ENCODE data around the gene EIF3M.
"Not testable (repeated sequence)": the region's sequence is repeated elsewhere in the genome, so short reads cannot be mapped to it uniquely, and the experiment has no call there.

The EIF3M gene

DNA sequence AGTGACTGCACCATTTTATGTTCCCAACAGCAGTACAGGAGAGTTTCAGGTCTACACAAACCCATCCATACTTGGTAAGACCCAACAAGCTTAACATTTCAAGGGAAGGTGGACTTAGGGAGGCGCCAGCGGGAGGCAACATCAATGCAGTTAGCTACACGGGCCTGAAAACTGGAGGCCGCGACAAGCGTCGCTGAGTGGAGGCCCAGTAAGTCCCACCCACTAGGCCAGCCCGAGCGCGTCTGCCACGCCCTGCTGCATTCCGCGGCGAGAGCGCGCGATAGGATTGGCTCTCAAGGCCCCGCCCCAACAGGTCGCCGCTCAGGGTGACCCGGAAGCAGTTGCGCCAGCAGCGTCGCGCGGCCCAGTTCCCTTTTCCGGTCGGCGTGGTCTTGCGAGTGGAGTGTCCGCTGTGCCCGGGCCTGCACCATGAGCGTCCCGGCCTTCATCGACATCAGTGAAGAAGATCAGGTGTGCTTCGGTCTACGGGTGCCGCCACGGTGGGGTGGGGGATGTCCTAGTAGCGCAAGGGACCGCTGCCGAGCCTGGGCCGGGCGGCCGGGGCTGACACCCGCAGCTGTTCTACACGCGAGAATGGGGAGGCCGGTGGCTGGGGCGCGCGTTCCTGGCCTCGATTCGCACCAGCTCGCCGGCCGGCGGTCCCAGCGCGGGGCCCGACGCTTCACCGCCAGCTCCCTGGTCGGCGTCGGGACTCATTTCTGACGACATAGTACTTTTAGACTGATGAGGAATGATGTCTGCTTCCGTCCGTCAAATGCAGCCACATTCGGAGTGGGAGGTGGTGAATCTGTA is at the start of gene EIF3M:
TSS of gene EIF3M (plus strand) at position 373 of the 813 bp plus-strand sequence. CDS start at position 430, 57 bp downstream.
- peak; percentile 96 for DNase-seq (ENCODE audit: low spot score)

DNA sequence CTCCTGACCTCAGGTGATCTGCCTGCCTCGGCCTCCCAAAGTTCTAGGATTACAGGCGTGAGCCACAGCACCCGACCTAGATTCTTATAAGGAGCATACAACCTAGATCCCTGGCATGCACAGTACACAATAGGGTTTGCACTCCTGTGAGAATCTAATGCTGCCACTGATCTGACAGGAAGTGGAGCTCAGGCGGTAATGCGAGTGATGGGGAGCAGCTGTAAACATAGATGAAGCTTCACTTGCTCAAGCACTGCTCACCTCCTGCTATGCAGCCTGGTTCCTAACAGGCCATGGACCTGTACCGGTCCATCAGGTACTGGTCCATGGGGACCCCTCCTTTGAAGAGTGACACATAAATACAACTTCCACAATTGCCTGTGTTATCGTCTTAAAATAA is 44.8 kb upstream of the EIF3M start:
- DNase-seq (ENCODE audit: low spot score) = no peak

DNA sequence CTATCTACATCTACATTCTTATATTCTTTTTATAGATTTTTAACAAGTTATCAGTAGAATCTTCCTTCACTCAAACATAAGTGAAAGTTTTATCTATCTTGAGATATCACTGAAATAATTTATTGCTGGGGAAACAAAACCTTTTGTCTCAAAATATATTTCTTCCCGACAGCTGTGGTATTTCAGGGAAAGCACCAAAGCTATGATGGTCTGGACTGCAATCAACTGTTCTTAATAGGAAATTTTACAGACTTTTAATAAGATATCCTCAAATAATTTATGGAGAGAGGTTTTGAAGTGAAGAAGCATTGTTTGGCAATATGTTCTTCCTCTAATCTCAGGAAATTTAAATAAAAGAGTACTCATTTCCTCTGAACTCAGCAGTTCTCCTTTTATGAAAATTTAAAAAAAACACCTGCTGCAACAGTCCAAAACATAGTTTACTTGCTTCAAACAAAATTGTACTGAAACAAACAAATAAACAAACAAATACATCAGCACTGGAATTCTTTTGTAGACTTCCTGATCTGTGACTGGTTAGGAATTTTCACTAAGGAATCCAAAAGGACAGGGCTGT is 33.9 kb upstream of the EIF3M start:
- DNase-seq (ENCODE audit: low spot score) = no peak

DNA sequence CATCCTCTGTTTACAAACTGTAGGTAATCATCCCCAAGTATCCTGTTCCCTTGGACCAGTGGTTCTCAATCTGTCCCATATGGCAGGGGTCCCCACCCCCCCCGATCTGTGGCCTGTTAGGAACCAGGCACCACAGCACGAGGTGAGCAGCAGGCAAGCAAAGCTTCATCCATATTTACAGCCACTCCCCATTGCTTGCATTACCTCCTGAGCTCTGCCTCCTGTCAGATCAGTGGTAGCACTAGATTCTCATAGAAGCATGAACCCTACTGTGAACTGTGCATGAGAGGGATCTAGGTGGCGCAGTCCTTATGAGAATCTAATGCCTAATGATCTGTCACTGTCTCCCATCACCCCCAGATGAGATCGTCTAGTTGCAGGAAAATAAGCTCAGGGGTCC is 33.4 kb upstream of the EIF3M start:
- DNase-seq (ENCODE audit: low spot score) = no peak

DNA sequence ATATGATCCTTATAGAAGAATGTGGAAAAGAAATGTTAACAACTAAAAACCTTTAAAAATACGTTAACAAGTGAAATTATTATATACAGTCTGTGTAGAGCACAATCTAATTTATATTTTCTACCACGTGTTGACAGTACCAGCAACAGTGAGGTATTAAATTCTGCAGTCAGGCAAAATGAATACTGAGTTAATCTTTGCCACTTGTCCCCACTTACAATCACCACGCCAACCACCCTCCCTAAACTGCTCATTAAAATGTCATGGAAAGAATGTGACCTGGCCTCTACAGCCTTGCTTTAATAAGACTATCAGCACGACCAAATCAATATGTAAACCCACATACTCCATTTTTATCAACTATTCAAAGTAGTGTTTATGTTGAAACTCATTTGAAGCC is 28.5 kb upstream of the EIF3M start:
- no peak for DNase-seq (ENCODE audit: low spot score)

DNA sequence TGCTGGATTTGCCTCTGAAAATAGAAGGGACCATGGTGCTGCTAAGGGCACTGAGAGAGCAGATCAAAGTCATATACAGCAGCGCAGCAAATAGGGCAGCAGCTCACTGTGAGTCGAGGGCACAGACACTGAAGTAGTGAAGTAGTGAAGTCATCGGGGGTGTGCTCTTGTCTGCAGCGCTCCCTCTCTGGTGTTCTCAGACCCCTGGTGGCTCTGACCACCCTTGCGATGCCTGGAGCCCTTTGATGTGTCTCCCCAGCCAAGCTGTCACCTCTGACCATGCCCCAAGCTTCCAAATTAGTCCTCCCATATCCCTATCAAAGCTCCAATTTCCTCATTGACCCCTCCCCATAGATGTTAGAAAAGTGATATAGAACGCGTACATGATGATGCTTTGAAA is 27.7 kb upstream of the EIF3M start:
- DNase-seq (ENCODE audit: low spot score) = no peak

DNA sequence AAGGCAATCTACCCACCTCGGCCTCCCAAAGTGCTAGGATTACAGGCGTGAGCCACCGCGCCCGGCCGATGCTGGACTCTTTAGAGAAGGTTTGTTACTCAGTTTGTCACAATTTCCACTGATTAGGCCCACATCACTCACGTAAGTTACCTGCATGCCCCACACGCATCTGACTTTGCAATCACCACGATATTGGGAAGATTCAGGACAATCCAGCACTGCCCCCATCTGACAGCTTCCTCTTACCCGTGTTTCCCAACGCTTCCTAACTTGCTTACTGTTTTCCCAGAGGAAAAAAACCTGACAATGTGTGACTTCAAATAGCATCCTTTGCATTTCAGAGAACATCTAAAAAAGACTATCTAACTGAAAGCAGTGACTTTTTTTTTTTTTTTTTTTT is 21.8 kb upstream of the EIF3M start:
- DNase-seq (ENCODE audit: low spot score) = no peak

DNA sequence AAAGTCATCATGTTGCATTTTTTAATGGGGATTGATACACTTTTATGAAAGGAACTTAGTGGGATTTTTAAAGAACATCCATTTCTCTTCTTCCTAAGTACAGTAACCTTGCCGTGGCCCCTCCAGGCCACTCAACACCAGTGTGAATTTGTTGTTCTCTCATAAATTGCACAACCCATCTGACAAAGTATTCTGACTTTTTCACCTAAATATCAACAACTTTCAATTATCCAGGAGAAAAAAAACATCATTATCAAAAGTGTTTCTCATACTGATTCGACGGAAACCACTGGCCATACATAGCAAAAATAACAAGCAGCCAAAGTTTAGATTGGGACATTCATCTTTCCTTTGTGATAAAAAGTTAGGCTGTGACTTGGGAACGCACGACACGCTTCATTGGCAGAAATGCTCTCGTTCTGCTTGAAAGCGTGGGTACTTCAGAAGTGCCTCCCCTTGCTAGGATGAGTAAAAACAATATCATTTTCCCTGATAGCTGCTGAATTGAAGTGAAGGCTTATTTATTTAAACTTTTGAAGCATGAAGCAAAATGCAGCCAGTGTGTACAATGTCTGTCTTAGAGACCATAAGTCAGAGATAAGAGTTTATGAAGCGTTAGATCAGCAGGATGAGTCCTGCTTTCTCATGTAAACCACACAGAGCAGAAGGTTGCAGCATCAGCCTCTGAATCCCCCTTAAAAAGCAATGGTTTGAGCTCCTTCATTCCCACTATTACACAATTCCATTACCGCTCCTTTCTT is 20.6 kb upstream of the EIF3M start:
- DNase-seq (ENCODE audit: low spot score) = no peak

DNA sequence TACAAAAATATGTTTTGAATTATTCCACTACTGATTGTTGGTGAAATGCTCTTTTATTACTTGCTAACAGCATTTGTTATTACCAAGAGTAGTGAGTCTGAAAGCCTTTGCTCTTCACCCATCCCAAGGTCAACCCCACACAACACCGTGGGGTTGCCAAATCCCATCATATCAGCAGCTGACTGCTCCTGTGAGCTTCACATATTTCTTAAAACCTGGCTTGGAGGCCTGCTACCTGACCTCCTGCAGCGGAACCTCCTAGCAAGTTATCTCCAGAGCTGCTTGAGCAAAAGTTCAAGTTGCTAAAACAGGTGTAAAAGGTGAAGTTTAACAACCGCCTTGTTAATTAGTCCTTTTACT is 20.1 kb upstream of the EIF3M start:
- no peak for DNase-seq (ENCODE audit: low spot score)

DNA sequence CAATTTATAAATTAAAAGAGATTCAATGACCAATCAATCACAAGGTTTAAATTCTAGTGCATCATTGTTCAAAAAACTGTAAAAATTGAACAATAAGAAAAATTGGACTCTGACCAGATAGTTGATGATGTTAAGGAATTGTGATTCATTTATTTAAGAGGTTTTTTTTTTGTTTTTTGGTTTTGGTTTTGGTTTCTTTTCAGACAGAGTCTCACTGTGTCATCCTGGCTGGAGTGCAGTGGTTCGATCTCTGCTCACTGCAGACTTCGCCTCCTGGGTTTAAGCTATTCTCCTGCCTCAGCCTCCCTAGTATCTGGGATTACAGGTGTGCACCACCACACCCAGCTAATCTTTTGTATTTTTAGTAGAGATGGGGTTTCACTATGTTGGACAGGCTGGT is 17.1 kb upstream of the EIF3M start:
- DNase-seq (ENCODE audit: low spot score) = no peak

DNA sequence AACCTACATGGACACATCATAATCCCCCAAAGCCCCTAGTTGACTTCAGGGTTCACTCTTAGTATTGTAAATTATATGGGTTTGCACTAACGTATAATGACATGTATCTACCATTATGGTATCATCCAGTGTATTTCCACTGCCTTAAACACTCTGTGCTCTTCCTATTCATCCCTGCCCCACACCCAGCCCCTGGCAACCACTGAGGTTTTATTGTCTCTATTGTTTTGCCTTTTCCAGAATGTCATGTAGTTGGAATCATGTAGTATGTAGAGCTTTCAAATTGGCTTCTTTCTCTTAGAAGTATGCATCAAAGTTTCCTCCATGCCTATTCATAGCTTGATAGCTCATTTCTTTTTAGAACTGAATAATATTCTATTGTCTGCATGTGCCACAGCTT is 16.5 kb upstream of the EIF3M start:
- DNase-seq (ENCODE audit: low spot score) = no peak

DNA sequence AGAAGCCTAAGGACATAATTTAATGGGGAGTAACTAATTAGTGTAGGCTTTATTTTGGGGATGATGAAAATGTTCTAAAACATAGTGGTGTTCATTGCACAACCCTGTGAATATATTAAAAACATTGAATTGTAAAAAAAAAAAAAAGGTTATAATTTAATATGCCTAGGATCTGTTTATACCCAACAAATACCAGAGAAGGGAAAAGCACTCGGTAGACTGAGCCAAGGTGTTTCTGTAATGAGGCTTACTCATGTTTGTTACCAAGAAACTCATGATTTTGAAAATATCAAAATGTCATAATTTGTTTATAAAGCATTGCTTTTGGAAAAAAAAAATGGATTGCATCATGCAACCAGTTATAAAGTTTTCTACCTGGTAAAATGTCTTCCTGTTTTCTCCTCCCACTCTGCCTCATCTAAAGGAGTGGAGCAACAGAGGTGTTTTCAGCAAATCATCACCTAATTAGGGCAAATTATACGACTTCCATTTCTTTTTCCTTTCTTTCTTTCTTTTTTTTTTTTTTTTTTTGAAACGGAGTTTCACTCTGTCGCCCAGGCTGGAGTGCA is 14.2 kb upstream of the EIF3M start:
- no peak for DNase-seq (ENCODE audit: low spot score)

DNA sequence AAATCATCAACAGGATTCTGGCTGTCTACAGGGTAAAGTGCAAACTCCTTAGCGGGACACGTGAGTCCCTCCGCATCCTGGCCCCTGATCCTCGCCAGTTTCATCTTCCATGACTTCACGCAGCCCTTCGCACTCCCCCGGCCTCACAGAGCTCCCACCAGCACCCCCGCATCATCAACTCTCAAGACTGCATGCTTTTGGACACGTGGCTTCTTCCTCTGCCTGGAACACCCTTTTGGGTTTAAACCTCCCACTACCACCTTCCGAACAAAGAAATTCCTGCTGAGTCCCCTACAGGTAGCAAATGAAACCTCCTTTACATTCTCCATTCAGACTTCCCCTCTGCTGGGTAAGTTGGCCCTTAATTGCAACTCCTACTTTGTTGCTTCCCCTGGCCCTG is 12.6 kb upstream of the EIF3M start:
- DNase-seq (ENCODE audit: low spot score) = no peak

DNA sequence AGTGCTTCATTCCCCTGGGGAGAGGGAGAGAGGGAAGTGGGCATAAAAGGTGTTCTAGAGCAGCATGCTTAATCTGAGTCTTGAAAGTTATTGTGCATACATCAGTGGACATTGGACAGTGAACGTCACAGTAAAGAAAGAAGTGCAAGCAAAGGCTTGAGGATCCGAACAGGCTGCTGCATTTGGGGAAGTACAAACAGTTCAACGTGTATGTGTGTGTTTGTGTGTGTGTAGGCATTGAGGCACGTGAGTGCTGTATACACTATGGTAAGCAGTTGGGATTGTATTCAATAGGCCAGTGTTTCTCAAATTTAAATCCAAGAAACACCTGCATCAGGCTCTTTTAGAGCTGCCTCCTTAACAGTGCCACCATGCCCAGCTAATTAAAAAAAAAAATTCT is 10.4 kb upstream of the EIF3M start:
- no peak for DNase-seq (ENCODE audit: low spot score)

DNA sequence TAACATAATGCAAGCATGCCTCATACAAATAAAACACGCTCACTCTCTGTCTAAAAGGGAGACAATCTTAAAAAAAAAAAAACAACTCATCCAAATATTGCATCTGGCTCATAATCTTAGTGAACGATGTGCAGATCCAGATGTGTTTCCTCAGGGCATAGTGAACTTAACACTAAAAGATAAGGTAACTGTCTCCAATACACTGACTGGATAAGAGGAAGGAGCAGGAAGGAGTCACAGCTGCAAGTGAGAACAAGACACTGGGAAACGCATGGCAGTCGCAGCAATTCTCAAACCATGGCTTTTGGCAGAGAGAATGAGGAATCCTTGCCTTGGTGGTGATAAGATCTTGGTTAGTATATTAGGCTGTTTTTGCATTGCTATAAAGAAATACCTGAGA is 9.2 kb upstream of the EIF3M start:
- DNase-seq (ENCODE audit: low spot score) = no peak

DNA sequence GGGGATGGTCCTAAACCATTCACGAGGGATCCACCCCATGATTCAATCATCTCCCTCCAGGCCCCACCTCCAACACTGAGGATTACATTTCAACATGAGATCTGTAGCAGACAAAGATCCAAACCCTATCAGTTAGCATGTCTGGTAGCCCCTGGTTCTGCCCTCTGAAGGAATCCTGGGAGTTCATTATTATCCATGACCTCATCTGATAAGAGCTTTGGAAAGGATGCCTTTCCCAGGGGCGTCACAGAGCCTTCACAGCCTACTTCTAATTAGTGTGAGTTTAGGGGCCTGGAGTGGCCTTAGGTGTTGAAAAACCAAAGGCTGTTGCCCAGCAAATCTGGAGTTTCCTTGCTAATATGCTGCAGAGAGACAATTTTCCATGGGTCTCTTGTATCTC is 8.6 kb upstream of the EIF3M start:
- DNase-seq (ENCODE audit: low spot score) = no peak

DNA sequence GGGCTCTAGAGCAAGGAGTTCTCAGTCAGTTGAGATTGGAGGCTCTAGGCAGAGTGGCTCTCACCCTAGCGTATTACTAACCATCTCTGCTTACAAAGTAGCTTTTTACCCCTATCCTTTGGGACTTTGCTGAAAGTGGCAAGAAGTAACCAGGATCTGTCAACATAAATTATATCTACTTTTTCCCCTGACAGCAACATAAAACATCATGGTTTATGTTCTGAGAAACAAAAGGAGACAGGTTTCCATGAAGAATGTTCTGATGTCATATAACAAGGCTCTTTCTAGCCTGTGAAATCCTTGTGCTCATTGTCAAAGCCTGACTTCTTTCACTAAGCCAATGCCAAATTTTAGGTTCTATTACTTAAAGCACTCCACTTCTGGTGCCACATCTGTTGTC is 7.2 kb upstream of the EIF3M start:
- DNase-seq (ENCODE audit: low spot score) = no peak

DNA sequence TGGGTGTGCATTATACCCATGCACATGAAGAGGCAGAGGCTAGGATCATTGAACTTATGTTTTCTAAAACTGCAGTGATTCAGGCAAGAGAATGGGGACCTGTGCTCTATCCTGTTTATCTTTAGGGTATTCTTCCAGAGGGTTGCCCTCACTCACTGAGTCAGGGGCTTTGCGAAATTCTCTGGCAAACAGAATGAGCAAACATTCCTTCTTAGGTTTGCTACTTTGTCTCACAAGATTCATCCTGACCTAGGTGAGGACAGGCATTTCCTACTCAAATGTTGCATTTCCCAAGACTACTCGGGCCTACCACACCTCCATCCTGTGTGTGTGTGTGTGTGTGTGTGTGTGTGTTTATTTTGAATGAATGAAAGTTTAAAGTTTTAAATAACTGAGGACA is 2.7 kb upstream of the EIF3M start:
- DNase-seq (ENCODE audit: low spot score) = no peak

DNA sequence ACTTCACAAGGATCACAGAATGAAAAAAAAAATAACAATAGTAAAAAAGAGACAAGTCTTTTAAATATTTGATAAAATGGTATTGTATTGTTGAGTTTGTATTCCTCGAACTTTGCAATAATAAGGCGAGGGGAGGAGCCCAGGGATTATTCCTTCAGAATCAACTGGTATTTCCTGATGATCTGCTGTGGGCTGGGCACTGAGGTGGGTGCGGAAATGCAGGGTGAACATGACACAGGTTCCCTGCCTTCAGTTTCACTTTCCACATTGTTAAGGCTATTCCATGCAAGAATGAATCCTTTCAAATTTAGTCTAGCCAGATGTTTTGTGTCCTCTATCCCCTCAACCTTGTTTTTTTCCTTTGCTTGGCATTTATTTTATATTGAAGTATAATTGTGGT is 2.1 kb upstream of the EIF3M start:
- DNase-seq (ENCODE audit: low spot score) = no peak

DNA sequence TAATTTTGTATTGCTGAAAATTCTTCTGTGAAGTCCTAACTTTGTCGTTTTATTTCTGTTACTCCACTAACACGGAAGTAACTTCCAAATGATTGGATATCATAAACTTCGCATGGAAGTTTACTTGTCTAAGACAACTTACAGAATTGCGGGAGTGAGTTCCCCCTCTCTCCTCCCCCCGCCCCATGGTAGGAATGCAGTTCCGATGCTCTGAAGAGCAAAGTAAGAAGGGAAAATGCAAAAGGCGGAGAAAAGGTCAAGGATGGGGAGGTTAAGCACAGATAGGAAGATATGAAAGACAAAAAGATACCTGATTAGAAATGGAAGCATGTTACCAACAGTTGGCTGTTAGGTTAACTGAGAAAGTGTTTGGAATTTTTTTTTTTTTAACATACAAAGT is 1.3 kb downstream of the EIF3M start:
- DNase-seq (ENCODE audit: low spot score) = no peak

DNA sequence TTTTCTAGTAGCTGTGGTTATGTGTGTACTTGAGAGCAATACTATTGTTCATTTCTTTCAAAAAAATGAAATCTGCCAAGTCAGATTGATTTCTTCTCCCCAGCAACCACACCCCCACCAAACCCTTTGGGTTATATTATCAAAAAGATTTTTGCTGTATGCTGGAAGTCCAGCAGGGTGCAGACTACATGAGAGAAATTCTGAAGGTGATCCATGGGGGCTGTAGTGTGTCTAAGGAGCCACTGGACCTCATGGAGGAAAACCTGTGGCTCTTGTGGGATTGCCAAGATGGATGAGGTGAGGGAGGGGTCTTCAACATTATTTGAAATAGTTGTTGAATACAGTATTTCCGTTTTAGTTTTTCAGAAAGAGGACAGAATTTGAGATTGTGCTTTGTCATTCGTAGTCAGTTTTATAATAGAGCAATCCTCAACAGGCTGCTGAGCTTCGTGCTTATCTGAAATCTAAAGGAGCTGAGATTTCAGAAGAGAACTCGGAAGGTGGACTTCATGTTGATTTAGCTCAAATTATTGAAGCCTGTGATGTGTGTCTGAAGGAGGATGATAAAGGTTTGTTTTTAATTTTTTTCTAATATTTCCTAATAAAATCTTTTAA is 3.1 kb downstream of the EIF3M start:
- peak; percentile 20 for DNase-seq (ENCODE audit: low spot score)

DNA sequence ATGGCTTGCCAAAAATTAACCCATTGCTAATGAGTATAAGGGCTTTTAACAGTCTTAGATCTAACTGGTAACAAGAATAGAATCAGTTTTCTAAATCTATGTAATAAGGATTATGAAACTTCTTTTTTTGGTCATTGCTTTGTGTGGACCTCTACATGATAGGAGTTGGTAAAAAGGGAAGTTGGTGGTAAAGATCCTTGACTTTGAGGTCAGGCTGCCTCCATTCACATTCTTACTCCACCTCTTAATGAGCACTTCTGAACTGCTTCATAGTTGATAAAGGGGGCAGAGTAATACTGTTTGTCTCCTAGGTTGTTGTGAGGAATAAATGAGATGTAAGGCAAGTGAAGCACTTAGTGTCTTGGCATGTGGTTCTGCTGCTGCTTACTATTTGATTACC is 10.6 kb downstream of the EIF3M start:
- no peak for DNase-seq (ENCODE audit: low spot score)

DNA sequence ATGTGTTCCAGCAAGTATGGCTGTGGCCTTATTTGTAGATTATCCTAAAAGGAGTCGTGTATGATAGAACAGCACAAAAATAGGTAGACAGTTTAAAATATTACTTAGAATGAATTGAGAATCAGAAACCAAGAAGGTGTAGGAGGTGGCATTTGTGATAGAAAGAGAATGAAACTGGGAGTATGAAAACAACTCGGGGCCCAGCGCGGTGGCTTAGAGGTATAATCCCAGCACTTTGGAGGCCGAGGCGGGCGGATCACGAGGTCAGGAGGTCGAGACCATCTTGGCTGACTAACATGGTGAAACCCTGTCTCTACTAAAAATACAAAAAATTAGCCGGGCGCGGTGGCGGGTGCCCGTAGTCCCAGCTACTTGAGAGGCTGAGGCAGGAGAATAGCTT is 12.5 kb downstream of the EIF3M start:
- not testable (repeated sequence) for DNase-seq (ENCODE audit: low spot score)
